Right kidney (tissue), 1 donor: Measurements from ENCODE around the gene FBXO31.
"Not testable (repeated sequence)": the region's sequence is repeated elsewhere in the genome, so short reads cannot be mapped to it uniquely, and the experiment has no call there.

Experiments
- DNase-seq: peaks from one replicate; pipeline ENCODE4 v3.0.0-alpha.2; 2016

The FBXO31 gene

GRCh38 chr16:87362828-87363559 is 20.6 kb downstream of the FBXO31 start:
- DNase-seq = not testable (repeated sequence)

- DNase-seq = no peak
These were observed 21.5 kb downstream of the FBXO31 start for GRCh38 chr16:87361916-87362619.

GRCh38 chr16:87360862-87361610 is 22.5 kb downstream of the FBXO31 start:
- DNase-seq = no peak

GRCh38 chr16:87359121-87359520 is 24.5 kb downstream of the FBXO31 start:
- no peak for DNase-seq

GRCh38 chr16:87358696-87359095 is 24.9 kb downstream of the FBXO31 start:
- no peak for DNase-seq

- no peak for DNase-seq
These were observed 25.3 kb downstream of the FBXO31 start for GRCh38 chr16:87358250-87358649.

GRCh38 chr16:87356491-87356853 is 27.1 kb downstream of the FBXO31 start:
- DNase-seq = no peak

- DNase-seq = no peak
These were observed 30.0 kb downstream of the FBXO31 start for GRCh38 chr16:87353613-87354012.

GRCh38 chr16:87352818-87353217 is 30.8 kb downstream of the FBXO31 start:
- no peak for DNase-seq

- no peak for DNase-seq
These were observed 32.3 kb downstream of the FBXO31 start for GRCh38 chr16:87351320-87351698.

- DNase-seq = no peak
These were observed 32.8 kb downstream of the FBXO31 start for GRCh38 chr16:87350681-87351319.

GRCh38 chr16:87350031-87350430 is 33.5 kb downstream of the FBXO31 start:
- DNase-seq = no peak

- DNase-seq = no peak
These were observed 34.9 kb downstream of the FBXO31 start for GRCh38 chr16:87348616-87349157.

- no peak for DNase-seq
These were observed 35.5 kb downstream of the FBXO31 start for GRCh38 chr16:87347932-87348615.

GRCh38 chr16:87346517-87347060 is 37.0 kb downstream of the FBXO31 start:
- no peak for DNase-seq

GRCh38 chr16:87345726-87346424 is 37.7 kb downstream of the FBXO31 start:
- DNase-seq = peak; percentile 35

GRCh38 chr16:87344931-87345631 is 38.5 kb downstream of the FBXO31 start:
- no peak for DNase-seq

- DNase-seq = no peak
These were observed 39.2 kb downstream of the FBXO31 start for GRCh38 chr16:87344165-87344930.

GRCh38 chr16:87343753-87344050 is 39.9 kb downstream of the FBXO31 start:
- no peak for DNase-seq
